ENCODE measurements around the gene LGALS12.

Gene LGALS12

GRCh38 chr11:63505857-63506528 is at the start of gene LGALS12:
Gene LGALS12, plus strand, starts transcription at chr11:63506084. Its CDS starts 375 bp downstream, at chr11:63506459.
- DNase-seq (ENCODE audit: low read depth in 2 of 2), result no peak

- no peak for DNase-seq (ENCODE audit: low read depth in 2 of 2)
Measured at GRCh38 chr11:63459586-63459985, 46.3 kb upstream of the LGALS12 start.

GRCh38 chr11:63462137-63462536 is 43.7 kb upstream of the LGALS12 start:
- no peak for DNase-seq (ENCODE audit: low read depth in 2 of 2)

GRCh38 chr11:63470311-63470710 is 35.6 kb upstream of the LGALS12 start:
- no peak for DNase-seq (ENCODE audit: low read depth in 2 of 2)

DNA sequence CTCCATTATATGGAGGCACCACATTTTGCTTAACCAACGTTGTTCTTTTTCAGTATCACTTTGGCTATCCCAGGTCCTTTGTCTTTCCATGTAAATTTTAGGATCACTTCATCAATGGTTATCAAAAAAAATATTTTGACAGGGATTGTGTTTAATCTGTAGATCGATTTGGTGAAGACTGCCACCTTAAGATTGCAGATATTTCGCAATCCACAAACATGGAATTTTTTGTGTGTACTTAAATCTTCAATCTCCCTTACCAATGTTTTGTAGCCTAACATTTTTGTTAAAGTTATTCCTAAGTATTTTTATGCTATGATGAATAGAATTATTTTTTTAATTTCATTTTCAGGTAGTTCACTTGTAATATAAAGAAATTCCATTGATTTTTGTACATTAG is 33.5 kb upstream of the LGALS12 start:
- DNase-seq (ENCODE audit: low read depth in 2 of 2), result no peak

DNA sequence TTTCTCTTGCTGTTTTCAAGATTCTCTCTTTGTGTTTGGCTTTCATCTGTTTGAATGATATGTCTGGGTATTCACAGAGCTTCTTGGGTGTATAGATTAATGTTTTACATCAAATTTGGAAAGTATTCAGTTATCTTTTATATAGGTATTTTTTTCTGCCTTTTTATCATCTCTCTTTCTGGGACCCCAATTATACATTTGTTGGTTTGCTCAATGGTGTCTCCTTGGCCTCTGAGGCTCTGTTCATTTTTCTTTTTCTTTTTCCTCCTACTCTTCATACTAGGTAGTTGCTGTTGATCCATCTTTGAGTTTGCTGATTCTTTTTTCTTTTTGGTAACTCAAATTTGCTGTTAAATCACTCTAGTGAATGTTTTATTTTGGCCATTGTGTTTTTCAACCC is 29.3 kb upstream of the LGALS12 start:
- DNase-seq (ENCODE audit: low read depth in 2 of 2), result no peak

- peak; percentile 21 to 30 for DNase-seq (ENCODE audit: low read depth in 2 of 2)
Measured at GRCh38 chr11:63478896-63479295, 27.0 kb upstream of the LGALS12 start.

DNA sequence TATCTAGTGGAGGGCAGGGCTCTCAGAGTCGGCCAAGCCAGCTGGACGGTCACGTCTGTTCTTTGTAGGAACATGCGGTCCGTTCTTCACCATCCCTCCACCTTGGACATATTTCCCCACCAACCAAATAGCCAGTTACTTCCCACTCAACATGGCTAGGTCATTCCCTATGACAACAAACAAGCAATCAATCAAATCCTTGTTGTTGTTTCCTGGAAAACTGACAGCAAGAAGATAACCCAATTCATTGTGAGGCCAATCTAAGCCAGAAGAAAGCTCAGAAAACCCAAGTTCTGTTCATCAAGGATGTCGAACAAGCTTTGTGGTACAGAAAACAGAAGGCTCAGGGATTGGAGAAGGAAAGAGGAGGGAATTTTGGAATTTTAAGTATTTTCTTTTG is 25.8 kb upstream of the LGALS12 start:
- DNase-seq (ENCODE audit: low read depth in 2 of 2), result no peak

- no peak for DNase-seq (ENCODE audit: low read depth in 2 of 2)
Measured at GRCh38 chr11:63485777-63486176, 20.1 kb upstream of the LGALS12 start.

DNA sequence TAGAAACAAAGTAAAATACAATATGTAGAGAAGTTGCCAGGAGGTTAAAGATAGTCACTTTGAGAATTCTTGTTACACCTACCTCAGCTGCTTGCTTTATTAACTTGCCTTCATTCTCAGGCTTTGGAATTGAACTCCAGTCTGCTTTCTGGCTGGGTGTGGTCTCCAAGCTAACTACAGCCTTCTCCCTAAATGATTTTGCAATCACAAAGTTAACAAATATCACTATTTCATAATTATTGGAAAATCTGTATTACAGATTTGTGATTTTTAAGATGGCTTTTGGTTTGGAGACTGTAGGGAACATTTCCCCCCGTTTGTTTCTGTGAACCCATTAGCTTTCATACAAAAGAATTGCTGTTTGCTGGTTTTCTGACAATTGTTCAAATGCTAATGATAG is 17.1 kb upstream of the LGALS12 start:
- DNase-seq (ENCODE audit: low read depth in 2 of 2), result no peak

DNA sequence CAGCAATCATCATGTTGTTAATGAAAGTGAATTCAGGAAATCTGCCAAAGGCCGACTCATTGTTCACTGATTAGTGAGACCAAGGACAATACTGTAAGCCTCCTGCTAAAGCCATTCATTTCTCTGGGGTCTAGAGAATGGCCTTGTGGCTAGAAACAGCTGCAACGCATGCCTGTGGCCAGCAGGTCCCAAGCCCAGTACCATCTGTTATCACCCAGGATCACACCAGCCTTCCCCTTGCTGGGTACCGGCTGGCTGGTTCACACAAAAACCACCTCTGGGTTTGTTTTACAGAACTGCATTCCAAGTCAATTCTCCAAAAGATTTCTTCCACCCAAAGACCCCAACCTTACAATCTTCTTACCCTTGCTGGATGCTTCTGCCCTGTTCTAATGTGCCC is 16.0 kb upstream of the LGALS12 start:
- no peak for DNase-seq (ENCODE audit: low read depth in 2 of 2)

DNA sequence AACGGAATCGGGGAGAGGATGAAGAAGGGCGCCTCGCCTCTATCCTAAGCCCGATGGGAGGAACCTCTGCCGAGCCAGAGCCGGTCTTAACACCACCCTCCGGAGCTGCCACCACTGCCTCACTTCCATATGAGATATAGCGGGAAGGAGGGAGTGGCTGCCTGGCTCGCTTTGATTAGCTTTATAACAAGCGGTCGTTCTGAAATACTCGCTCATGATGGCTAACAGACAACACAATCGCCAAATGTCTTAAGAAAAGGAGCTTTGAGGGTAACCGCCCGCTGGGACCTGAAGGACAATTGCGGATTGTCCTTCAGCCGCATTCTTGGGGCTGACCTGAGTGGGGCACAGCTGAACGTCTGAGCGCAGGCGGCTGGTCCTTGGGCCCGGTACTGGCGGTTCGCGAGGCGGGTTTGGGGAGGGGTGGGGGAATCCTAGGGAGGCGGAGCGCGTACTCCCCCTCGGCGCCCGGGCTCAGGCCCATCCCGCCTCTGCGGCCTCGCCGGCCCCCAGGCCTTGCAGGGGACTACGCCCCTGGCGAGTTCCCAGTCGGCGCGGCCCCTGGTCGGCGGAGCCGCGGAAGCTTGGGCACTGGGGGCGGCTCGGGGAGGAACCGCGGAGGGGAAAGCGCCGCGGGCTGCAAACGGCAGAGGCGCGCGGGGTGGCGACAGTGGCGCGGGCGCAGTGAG is 15.2 kb upstream of the LGALS12 start, which contains the start of gene PLAAT5:
TSS of gene PLAAT5 (minus strand) at position 617 of the 689 bp plus-strand sequence. CDS start at position 484, 133 bp downstream.
- no peak for DNase-seq (ENCODE audit: low read depth in 2 of 2)

- DNase-seq (ENCODE audit: low read depth in 2 of 2), result no peak
Measured at GRCh38 chr11:63491240-63491587, 14.7 kb upstream of the LGALS12 start.

- no peak for DNase-seq (ENCODE audit: low read depth in 2 of 2)
Measured at GRCh38 chr11:63491636-63492372, 14.1 kb upstream of the LGALS12 start.

DNA sequence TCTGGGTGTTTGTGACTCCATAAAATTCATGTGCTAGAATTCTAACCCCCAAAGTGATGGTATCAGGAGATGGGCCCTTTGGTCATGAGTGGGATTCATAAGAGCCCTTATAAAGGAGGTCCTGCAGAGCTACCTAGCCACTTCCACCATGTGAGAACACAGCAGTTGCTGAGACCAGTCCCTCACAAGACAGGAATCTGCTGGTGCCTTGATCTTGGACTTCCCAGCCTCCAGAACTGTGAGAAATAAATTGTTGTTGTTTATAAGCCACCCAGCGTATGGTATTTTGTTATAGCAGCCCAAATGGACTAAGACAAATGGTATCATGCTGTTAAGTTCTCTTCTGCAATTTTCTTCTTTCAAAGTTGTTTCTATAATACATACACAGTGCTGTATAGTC is 13.4 kb upstream of the LGALS12 start:
- DNase-seq (ENCODE audit: low read depth in 2 of 2), result no peak

- DNase-seq (ENCODE audit: low read depth in 2 of 2), result no peak
Measured at GRCh38 chr11:63493127-63493526, 12.8 kb upstream of the LGALS12 start.

DNA sequence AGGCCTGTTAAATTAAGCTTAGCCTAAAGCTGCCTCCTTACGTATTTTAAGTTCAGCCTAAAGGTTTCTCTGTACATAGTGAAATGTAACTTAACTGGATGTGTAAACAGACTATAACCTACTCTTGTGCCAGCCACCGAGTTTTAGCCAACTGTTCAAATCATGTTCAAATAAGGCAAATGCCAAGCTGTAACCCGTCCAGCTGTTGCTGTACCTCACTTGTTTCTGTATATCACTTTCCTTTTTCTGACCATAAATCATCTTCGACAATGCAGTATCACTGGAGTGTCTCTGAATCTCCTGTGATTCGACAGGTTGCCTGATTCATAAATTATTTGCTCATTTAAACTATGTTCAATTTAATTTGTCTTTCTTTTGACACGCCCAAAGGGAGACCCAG is 10.9 kb upstream of the LGALS12 start:
- no peak for DNase-seq (ENCODE audit: low read depth in 2 of 2)

- DNase-seq (ENCODE audit: low read depth in 2 of 2), result no peak
Measured at GRCh38 chr11:63499874-63500273, 6.0 kb upstream of the LGALS12 start.

DNA sequence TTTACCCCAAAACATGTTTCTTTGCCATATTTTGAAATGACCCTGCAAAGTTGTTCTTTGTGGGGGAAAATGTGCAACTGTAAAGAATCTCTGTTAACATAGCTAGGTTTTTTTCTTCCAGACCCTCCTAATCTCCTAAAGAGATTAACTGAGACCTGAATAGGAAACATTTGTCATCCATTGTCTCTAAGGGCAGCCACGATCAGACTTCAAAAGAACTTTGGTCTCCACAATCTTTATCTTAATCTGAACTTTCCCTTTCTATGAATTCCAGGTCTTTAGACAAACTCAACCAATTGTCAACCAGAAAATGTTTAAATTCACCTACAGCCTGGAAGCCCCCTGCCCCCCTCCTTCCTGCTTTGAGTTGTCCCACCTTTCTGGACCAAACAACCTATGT is 4.6 kb upstream of the LGALS12 start:
- DNase-seq (ENCODE audit: low read depth in 2 of 2), result no peak

DNA sequence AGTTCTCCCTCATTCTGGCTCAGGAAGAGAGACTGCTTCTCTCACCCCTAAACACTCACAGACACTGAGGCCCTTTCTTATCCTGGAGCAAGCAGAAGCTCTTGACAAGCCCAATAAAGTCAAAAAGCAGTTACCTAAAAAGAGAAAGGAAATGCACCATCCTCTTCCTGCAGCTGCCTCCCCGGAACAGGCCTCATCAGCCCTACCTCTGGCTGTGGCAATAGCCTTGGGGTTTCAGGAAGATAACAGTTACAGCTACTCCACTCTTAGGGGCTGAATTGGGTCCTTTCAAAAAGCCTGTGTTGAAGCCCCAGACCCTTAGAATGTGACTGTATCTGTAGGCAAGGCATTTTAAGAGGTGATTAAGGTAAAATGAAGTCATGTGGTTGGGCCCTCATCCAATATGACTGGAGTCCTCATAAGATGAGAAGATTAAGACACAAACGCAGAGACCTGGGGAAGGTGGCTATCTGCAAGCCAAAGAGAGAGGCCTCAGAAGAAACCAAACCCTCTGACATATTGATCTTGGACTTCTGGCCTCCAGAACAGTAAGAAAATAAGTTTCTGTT is 3.5 kb upstream of the LGALS12 start:
- DNase-seq (ENCODE audit: low read depth in 2 of 2), result no peak

DNA sequence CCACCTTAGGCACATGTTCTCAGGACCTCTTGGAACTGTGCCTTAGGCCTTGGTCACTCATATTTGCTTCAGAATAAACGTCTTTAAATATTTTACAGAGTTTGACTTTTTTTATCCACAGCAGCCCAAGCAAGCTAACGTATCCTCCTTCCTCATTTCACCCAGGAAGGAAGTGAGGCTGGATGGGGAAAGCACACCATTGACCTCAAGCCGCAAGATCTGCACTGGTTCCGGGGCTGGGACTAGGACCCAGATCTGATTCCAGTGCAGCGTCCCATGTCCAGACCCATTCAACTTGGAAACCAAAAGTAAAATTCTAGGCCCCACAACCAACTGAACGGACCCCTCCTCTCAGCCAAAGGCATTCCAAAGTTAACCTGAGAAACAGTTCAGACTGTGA is 2.4 kb upstream of the LGALS12 start:
- DNase-seq (ENCODE audit: low read depth in 2 of 2), result no peak

DNA sequence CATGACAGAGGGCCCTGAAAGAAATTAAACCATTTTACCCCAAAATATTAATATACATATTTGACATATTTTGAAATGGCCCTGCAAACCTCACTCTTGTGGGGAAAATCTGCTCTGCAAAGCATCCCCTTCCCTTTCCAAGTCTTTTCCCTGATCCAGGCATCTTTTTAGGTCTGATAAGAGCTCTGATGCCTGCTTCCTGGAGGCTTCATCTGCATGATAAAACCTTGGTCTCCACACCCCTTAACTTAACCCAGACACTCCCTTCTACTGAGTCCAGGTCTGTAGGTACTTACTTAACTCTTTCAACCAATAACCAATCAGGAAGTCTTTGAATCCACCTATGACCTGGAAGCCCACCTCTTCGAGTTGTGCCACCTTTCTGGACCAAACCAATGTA is 1.8 kb upstream of the LGALS12 start:
- no peak for DNase-seq (ENCODE audit: low read depth in 2 of 2)

All from stimulated activated CD8-positive, alpha-beta memory T cell treated with anti-CD3 and anti-CD28 coated beads, Interleukin-2, amount 100 ng/mL, for 1 hour (primary cell).